SK-N-MC (cell line): ENCODE data around the gene PHF12.

Experiments
- EZH2 ChIP-seq: fragments of 200-600 bp; sonication (generic); IDR thresholded peaks from one replicate; pipeline ENCODE4 v1.6.1; 2017; ENCODE audit warnings: antibody characterized with exemption
- FOXP2 ChIP-seq: optimal IDR thresholded peaks from 2 replicates; pipeline ENCODE3; 2011; ENCODE audit warnings: mild to moderate bottlenecking, moderate library complexity; ENCODE audit not compliant: insufficient read depth; ENCODE audit errors: extremely low read length, control extremely low read depth
- POLR2AphosphoS5 ChIP-seq: IDR thresholded peaks from 2 replicates; pipeline ENCODE4 v1.6.1; 2012; ENCODE audit warnings: mild to moderate bottlenecking, low read depth, low read length, borderline replicate concordance

GRCh38 chr17:28960256-28961061, 9.1 kb upstream of the PHF12 start:
- TF ChIP-seq POLR2AphosphoS5 (no peak), EZH2 (no peak), FOXP2 (no peak)
